T-helper 1 cell treated with Interleukin-12 subunit alpha and Interleukin-12 subunit beta and Interleukin-4 antibody, amounts not matched to agents 30 μg/mL and 1 μg/mL, for 36 hours (primary cell): ENCODE data around the gene NFX1.
A peak's percentile ranks its signal among the peaks of the same experiment; 100 is the strongest.

Experiments
- H3K27ac Mint-ChIP-seq: one replicate; pipeline ENCODE4 v1.8.0; 2021; ENCODE audit warnings: mild to moderate bottlenecking, mixed read lengths
- H3K27me3 Mint-ChIP-seq: one replicate; pipeline ENCODE4 v1.8.0; 2021; ENCODE audit warnings: low read depth, mixed read lengths
- H3K36me3 Mint-ChIP-seq: one replicate; pipeline ENCODE4 v1.8.0; 2021; ENCODE audit warnings: low read depth, mixed read lengths
- H3K4me1 Mint-ChIP-seq: one replicate; pipeline ENCODE4 v1.8.0; 2021; ENCODE audit warnings: low read depth, mixed read lengths
- H3K4me3 Mint-ChIP-seq: one replicate; pipeline ENCODE4 v1.8.0; 2021; ENCODE audit warnings: mild to moderate bottlenecking, moderate library complexity, mixed read lengths
- H3K9me3 Mint-ChIP-seq: one replicate; pipeline ENCODE4 v1.8.0; 2021; ENCODE audit warnings: mixed read lengths

Gene NFX1

GRCh38 chr9:33287087-33287490, 3.2 kb upstream of the NFX1 start:
- Mint-ChIP-seq H3K9me3 (no peaks in the 10 kb centered on the region), H3K4me1 (peaks cover 21% of the 10 kb centered on the region), H3K36me3 (peaks cover 20% of the 10 kb centered on the region), H3K27me3 (peaks cover 4% of the 10 kb centered on the region), H3K4me3 (no peak overlapping the region), H3K27ac (peak overlapping the region; percentile 67)

- Mint-ChIP-seq H3K27me3 (peaks cover 4% of the 10 kb centered on the region), H3K4me1 (peaks cover 30% of the 10 kb centered on the region), H3K9me3 (no peaks in the 10 kb centered on the region), H3K27ac (peak overlapping the region; percentile 75), H3K36me3 (peaks cover 22% of the 10 kb centered on the region), H3K4me3 (no peak overlapping the region)
Observed at GRCh38 chr9:33288235-33288634, 2.1 kb upstream of the NFX1 start.

- Mint-ChIP-seq H3K27me3 (peaks cover 4% of the 10 kb centered on the region), H3K4me1 (peaks cover 33% of the 10 kb centered on the region), H3K4me3 (no peak overlapping the region), H3K36me3 (peaks cover 24% of the 10 kb centered on the region), H3K9me3 (no peaks in the 10 kb centered on the region), H3K27ac (peak overlapping the region; percentile 65)
Observed at GRCh38 chr9:33288828-33289483, 1.4 kb upstream of the NFX1 start.

GRCh38 chr9:33289496-33289895, 820 bp upstream of the NFX1 start:
- peak overlapping the region; percentile 98 for H3K4me3 Mint-ChIP-seq
- peaks cover 4% of the 10 kb centered on the region for H3K27me3 Mint-ChIP-seq

GRCh38 chr9:33289936-33290246, 425 bp upstream of the NFX1 start:
- Mint-ChIP-seq H3K36me3 (peaks cover 31% of the 10 kb centered on the region), H3K27me3 (peaks cover 4% of the 10 kb centered on the region), H3K4me3 (peak overlapping the region; percentile 98), H3K27ac (peak overlapping the region; percentile 100), H3K9me3 (no peaks in the 10 kb centered on the region), H3K4me1 (peaks cover 40% of the 10 kb centered on the region)

More at GRCh38 chr9:33289496-33289895, 820 bp upstream of the NFX1 start:
- H3K4me1 Mint-ChIP-seq: peaks cover 36% of the 10 kb centered on the region
- H3K27ac Mint-ChIP-seq: peak overlapping the region; percentile 100
- H3K36me3 Mint-ChIP-seq: peaks cover 27% of the 10 kb centered on the region
- no peaks in the 10 kb centered on the region for H3K9me3 Mint-ChIP-seq

GRCh38 chr9:33291031-33291397, 698 bp downstream of the NFX1 start:
- Mint-ChIP-seq H3K27me3 (peaks cover 4% of the 10 kb centered on the region), H3K4me3 (peak overlapping the region; percentile 98), H3K27ac (peak overlapping the region; percentile 100), H3K36me3 (peaks cover 36% of the 10 kb centered on the region), H3K4me1 (peaks cover 45% of the 10 kb centered on the region), H3K9me3 (no peaks in the 10 kb centered on the region)

GRCh38 chr9:33291901-33292300, 1.6 kb downstream of the NFX1 start:
- H3K27ac Mint-ChIP-seq: peak overlapping the region; percentile 100
- H3K36me3 Mint-ChIP-seq: peaks cover 41% of the 10 kb centered on the region
- peaks cover 48% of the 10 kb centered on the region for H3K4me1 Mint-ChIP-seq
- no peaks in the 10 kb centered on the region for H3K9me3 Mint-ChIP-seq
- H3K4me3 Mint-ChIP-seq: peak overlapping the region; percentile 98
- H3K27me3 Mint-ChIP-seq: peaks cover 4% of the 10 kb centered on the region

- Mint-ChIP-seq H3K4me3 (no peak overlapping the region), H3K36me3 (peaks cover 57% of the 10 kb centered on the region), H3K4me1 (peaks cover 61% of the 10 kb centered on the region), H3K27me3 (peaks cover 4% of the 10 kb centered on the region), H3K9me3 (no peaks in the 10 kb centered on the region), H3K27ac (no peak overlapping the region)
Observed at GRCh38 chr9:33293782-33294181, 3.5 kb downstream of the NFX1 start.

- Mint-ChIP-seq H3K27ac (peak overlapping the region; percentile 67), H3K36me3 (peaks cover 64% of the 10 kb centered on the region), H3K9me3 (no peaks in the 10 kb centered on the region), H3K4me3 (peak overlapping the region; percentile 43), H3K27me3 (peaks cover 4% of the 10 kb centered on the region), H3K4me1 (peaks cover 65% of the 10 kb centered on the region)
Observed at GRCh38 chr9:33294670-33295432, 4.5 kb downstream of the NFX1 start.

- Mint-ChIP-seq H3K36me3 (peaks cover 63% of the 10 kb centered on the region), H3K4me1 (peaks cover 63% of the 10 kb centered on the region), H3K4me3 (peak overlapping the region; percentile 1), H3K27me3 (no peaks in the 10 kb centered on the region), H3K27ac (peak overlapping the region; percentile 49), H3K9me3 (no peaks in the 10 kb centered on the region)
Observed at GRCh38 chr9:33295571-33295970, 5.3 kb downstream of the NFX1 start.

- H3K36me3 Mint-ChIP-seq: peaks cover 63% of the 10 kb centered on the region
- H3K9me3 Mint-ChIP-seq: no peaks in the 10 kb centered on the region
- H3K27ac Mint-ChIP-seq: peak overlapping the region; percentile 80
- peak overlapping the region; percentile 45 for H3K4me3 Mint-ChIP-seq
- no peaks in the 10 kb centered on the region for H3K27me3 Mint-ChIP-seq
- H3K4me1 Mint-ChIP-seq: peaks cover 53% of the 10 kb centered on the region
Observed at GRCh38 chr9:33297432-33297831, 7.1 kb downstream of the NFX1 start.

GRCh38 chr9:33300546-33300945, 10.2 kb downstream of the NFX1 start:
- peaks cover 49% of the 10 kb centered on the region for H3K36me3 Mint-ChIP-seq
- H3K4me1 Mint-ChIP-seq: peaks cover 36% of the 10 kb centered on the region
- no peaks in the 10 kb centered on the region for H3K9me3 Mint-ChIP-seq
- no peak overlapping the region for H3K4me3 Mint-ChIP-seq
- no peaks in the 10 kb centered on the region for H3K27me3 Mint-ChIP-seq
- H3K27ac Mint-ChIP-seq: no peak overlapping the region

- H3K27me3 Mint-ChIP-seq: no peaks in the 10 kb centered on the region
- H3K36me3 Mint-ChIP-seq: peaks cover 28% of the 10 kb centered on the region
- no peak overlapping the region for H3K27ac Mint-ChIP-seq
- peaks cover 12% of the 10 kb centered on the region for H3K4me1 Mint-ChIP-seq
- H3K4me3 Mint-ChIP-seq: no peak overlapping the region
- H3K9me3 Mint-ChIP-seq: no peaks in the 10 kb centered on the region
Observed at GRCh38 chr9:33304362-33304761, 14.0 kb downstream of the NFX1 start.

GRCh38 chr9:33306037-33306436, 15.7 kb downstream of the NFX1 start:
- Mint-ChIP-seq H3K27me3 (no peaks in the 10 kb centered on the region), H3K9me3 (no peaks in the 10 kb centered on the region), H3K27ac (no peak overlapping the region), H3K36me3 (peaks cover 24% of the 10 kb centered on the region), H3K4me1 (peaks cover 9% of the 10 kb centered on the region), H3K4me3 (no peak overlapping the region)

GRCh38 chr9:33307067-33307466, 16.8 kb downstream of the NFX1 start:
- no peak overlapping the region for H3K27ac Mint-ChIP-seq
- H3K9me3 Mint-ChIP-seq: no peaks in the 10 kb centered on the region
- H3K4me3 Mint-ChIP-seq: no peak overlapping the region
- peaks cover 9% of the 10 kb centered on the region for H3K4me1 Mint-ChIP-seq
- H3K36me3 Mint-ChIP-seq: peaks cover 25% of the 10 kb centered on the region
- no peaks in the 10 kb centered on the region for H3K27me3 Mint-ChIP-seq
